A673 (cell line): ENCODE results near the gene DIS3L2. TPM values are rescaled to one million over a fixed set of nuclear protein-coding genes. Genes with fewer than 3 reads are reported as not detected.
"Not testable (repeated sequence)": the region's sequence is repeated elsewhere in the genome, so short reads cannot be mapped to it uniquely, and the experiment has no call there.

ENCODE experiments used
- BruUV-seq: library from RNA; stranded (reverse); fragments of 400-500 nt; replicated peaks from 2 replicates; lab custom pipeline; 2021; lab: Mats Ljungman, UMichigan
- CTCF ChIA-PET: fragments of 300-600 bp; sonication (Branson Sonifier 250); formaldehyde crosslinking; loops from one replicate; lab custom pipeline; 2022; ENCODE audit warnings: antibody characterized with exemption; lab: Charles Lee
- POLR2A ChIA-PET: fragments of 300-600 bp; sonication (Branson Sonifier 250); formaldehyde crosslinking; loops from one replicate; lab custom pipeline; 2022; ENCODE audit warnings: antibody characterized with exemption; ENCODE audit not compliant: low non-redundant PET; lab: Charles Lee
- DNase-seq: peaks from one replicate; pipeline ENCODE4 v3.0.0-alpha.2; 2015; ENCODE audit warnings: low spot score
- H3K27ac ChIP-seq: fragments of 200-600 bp; sonication (generic); 2 replicates; pipeline ENCODE4 v1.5.1; 2016; ENCODE audit warnings: mixed run types, low read depth, mild to moderate bottlenecking, mixed read lengths, antibody characterized with exemption, low read length; ENCODE audit not compliant: poor library complexity, severe bottlenecking
- H3K27me3 ChIP-seq: fragments of 200-600 bp; sonication (generic); replicated peaks from 2 replicates; pipeline ENCODE4 v1.6.1; 2017; ENCODE audit warnings: mixed run types, low read depth, mild to moderate bottlenecking, mixed read lengths, antibody characterized with exemption, low read length; ENCODE audit not compliant: insufficient read depth, poor library complexity
- H3K36me3 ChIP-seq: fragments of 200-600 bp; sonication (generic); 2 replicates; pipeline ENCODE4 v1.6.1; 2016; ENCODE audit warnings: mixed run types, mild to moderate bottlenecking, mixed read lengths, antibody characterized with exemption, low read length; ENCODE audit not compliant: insufficient read depth, poor library complexity, severe bottlenecking
- H3K4me1 ChIP-seq: fragments of 200-600 bp; sonication (generic); 2 replicates; pipeline ENCODE4 v1.6.1; 2017; ENCODE audit warnings: mixed run types, mild to moderate bottlenecking, mixed read lengths, antibody characterized with exemption, low read length; ENCODE audit not compliant: insufficient read depth, poor library complexity, severe bottlenecking
- H3K4me3 ChIP-seq: fragments of 200-600 bp; sonication (generic); 2 replicates; pipeline ENCODE4 v1.5.1; 2016; ENCODE audit warnings: low read depth, mixed run types, mild to moderate bottlenecking, mixed read lengths, low read length; ENCODE audit not compliant: poor library complexity, severe bottlenecking
- H3K9me3 ChIP-seq: fragments of 200-600 bp; sonication (generic); 2 replicates; pipeline ENCODE4 v1.6.1; 2016; ENCODE audit warnings: mixed run types, low read depth, mild to moderate bottlenecking, mixed read lengths, antibody characterized with exemption, low read length; ENCODE audit not compliant: poor library complexity, severe bottlenecking
- CTCF ChIP-seq: fragments of 300-800, 200-600 bp; sonication (generic); conservative IDR thresholded peaks from 2 replicates; pipeline ENCODE4 v1.5.1; 2017; ENCODE audit warnings: low read depth, mild to moderate bottlenecking, antibody characterized with exemption, low read length, moderate library complexity, mixed read lengths
- EZH2 ChIP-seq: fragments of 200-600 bp; sonication (generic); IDR thresholded peaks from 2 replicates; pipeline ENCODE4 v1.6.1; 2017; ENCODE audit warnings: borderline replicate concordance, low read depth, mild to moderate bottlenecking, mixed read lengths, antibody characterized with exemption, low read length; ENCODE audit not compliant: poor library complexity, severe bottlenecking
- intact Hi-C: fragments of 100-400 bp; cut with micrococcal nuclease; formaldehyde crosslinking; loops from one replicate; pipeline ENCODE4 v1.10.0; 2022; ENCODE audit not compliant: unreplicated experiment
- total RNA-seq: library from RNA; stranded (reverse); gene quantifications from 2 replicates; pipeline ENCODE4 v1.2.3, GENCODE V29; 2021

DIS3L2 gene
- total RNA-seq, 1 experiment from 2014 or later, result 38.7 TPM

- POLR2A ChIA-PET, result no interaction called here
- no peaks in the 10 kb centered on the region for H3K9me3 ChIP-seq
- no peak overlapping the region for H3K4me3 ChIP-seq
- DNase-seq, result no peak
- H3K27me3 ChIP-seq, result no peaks in the 10 kb centered on the region
- CTCF ChIA-PET, result interaction anchor here (0.6 kb wide), 1 partner anchor 259 kb away, joined by 4 read pairs; no protein-coding TSS in a partner anchor
- intact Hi-C loops, result loop anchor here (5.0 kb wide), 1 partner anchor 105 kb away; no protein-coding TSS in a partner anchor
- no peaks in the 10 kb centered on the region for H3K4me1 ChIP-seq
- no peaks in the 10 kb centered on the region for H3K36me3 ChIP-seq
- H3K27ac ChIP-seq, result no peak overlapping the region
- TF ChIP-seq EZH2 (no peak), CTCF (no peak)
- no TSS peak for BruUV-seq
These were observed 375.6 kb downstream of the DIS3L2 start for GRCh38 chr2:232336981-232337720.

DNA sequence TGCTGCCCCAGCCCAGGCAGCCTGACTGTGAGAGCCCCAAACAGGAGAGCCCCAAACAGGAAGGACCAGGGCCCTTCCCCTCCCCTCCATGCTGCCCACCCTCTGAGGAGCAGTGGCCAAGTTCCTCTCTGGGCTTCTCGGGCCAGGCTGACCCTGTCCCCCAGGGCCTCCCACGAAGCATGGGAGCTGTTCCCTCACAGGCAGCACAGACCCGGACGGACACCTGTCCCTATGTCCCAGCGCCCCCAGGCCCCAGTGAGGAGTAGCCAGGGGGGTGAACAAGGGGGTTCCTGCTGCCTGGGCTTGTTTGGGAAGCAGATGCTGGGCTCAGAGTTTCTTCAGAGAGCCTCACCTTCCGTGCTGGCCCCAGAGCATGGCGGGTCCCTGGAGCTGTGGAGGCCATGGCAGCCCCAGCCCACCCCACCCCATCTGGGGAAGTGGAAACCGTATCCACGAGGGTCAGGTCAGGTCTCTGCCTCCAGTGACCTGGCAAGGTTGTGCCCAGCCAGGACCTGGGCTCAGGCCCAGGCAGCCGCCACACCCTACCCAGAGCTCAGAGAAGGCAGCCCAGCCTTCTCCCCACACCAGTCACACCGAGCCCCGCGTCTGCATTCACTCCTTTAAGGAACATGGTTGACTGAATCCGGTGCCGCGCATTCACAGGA is 376.7 kb downstream of the DIS3L2 start:
- H3K27me3 ChIP-seq, H3K4me3 ChIP-seq, H3K36me3 ChIP-seq, BruUV-seq, H3K4me1 ChIP-seq, DNase-seq, H3K9me3 ChIP-seq, H3K27ac ChIP-seq, POLR2A ChIA-PET: not testable (repeated sequence)
- intact Hi-C loops, result loop anchor here (5.0 kb wide), 1 partner anchor 104 kb away; no protein-coding TSS in a partner anchor
- CTCF ChIA-PET, result interaction anchor here (0.6 kb wide), 1 partner anchor 260 kb away, joined by 4 read pairs; no protein-coding TSS in a partner anchor

GRCh38 chr2:232338759-232339106 is 377.2 kb downstream of the DIS3L2 start:
- no peak overlapping the region for H3K4me3 ChIP-seq
- H3K27me3 ChIP-seq, result no peaks in the 10 kb centered on the region
- POLR2A ChIA-PET, result no interaction called here
- no peak overlapping the region for H3K27ac ChIP-seq
- no peaks in the 10 kb centered on the region for H3K36me3 ChIP-seq
- no TSS peak for BruUV-seq
- H3K9me3 ChIP-seq, result no peaks in the 10 kb centered on the region
- TF ChIP-seq EZH2 (no peak), CTCF (no peak)
- no peaks in the 10 kb centered on the region for H3K4me1 ChIP-seq
- intact Hi-C loops, result loop anchor here (5.0 kb wide), 1 partner anchor 104 kb away; no protein-coding TSS in a partner anchor
- CTCF ChIA-PET, result no interaction called here
- DNase-seq, result no peak
